ENCODE data around the gene GAS2. TPM values are rescaled to one million over a fixed set of nuclear protein-coding genes. Genes with fewer than 3 reads are reported as not detected.

The GAS2 gene
- total and polyA plus RNA-seq, 9 of the 15 experiments (the other 6 are each of a cell fraction or from before 2014, with no cell fraction given), result 0.77 to 1.9 (median 1.1) TPM

GRCh38 chr11:22699388-22699787 lies 33.0 kb downstream of the GAS2 start:
- Histone ChIP-seq H4K20me1 (replicated peaks; ENCODE audit: control insufficient read depth, insufficient read depth, low read length) (no peaks in the 10 kb centered on the region), H3K9me3 (replicated peaks; ENCODE audit: control insufficient read depth, insufficient read depth, low read depth, low read length) (no peaks in the 10 kb centered on the region), H3K79me2 (ENCODE audit: control insufficient read depth, insufficient read depth, low read length) (no peaks in the 10 kb centered on the region), H3K4me3 (no peak overlapping the region), H3K9me1 (ENCODE audit: control insufficient read depth, insufficient read depth, low read length) (no peaks in the 10 kb centered on the region), H3K27ac (ENCODE audit: extremely low read depth, low read depth, low read length) (no peak overlapping the region), H3K4me2 (ENCODE audit: insufficient read depth, low read length) (no peak overlapping the region), H3K36me3 (ENCODE audit: control insufficient read depth, insufficient read depth, low read length) (no peaks in the 10 kb centered on the region), H2AFZ (ENCODE audit: low read depth, low read length) (no peak overlapping the region), H3K9ac (ENCODE audit: insufficient read depth in 1 of 2, low read depth in 2 of 2, low read length in 2 of 2) (no peak overlapping the region), H3K4me1 (replicated peaks in 1 of 2; ENCODE audit: control insufficient read depth in 2 of 2, insufficient read depth in 2 of 2, low read length in 2 of 2) (no peaks in the 10 kb centered on the region), H3K27me3 (ENCODE audit: control insufficient read depth in 2 of 2, insufficient read depth in 2 of 2, low read length in 2 of 2) (no peaks in the 10 kb centered on the region)
- TF ChIP-seq FOXK2 (conservative IDR thresholded peaks at IDR 0.05 in 1 of 2, IDR thresholded peaks at IDR 0.05 in 1 of 2; ENCODE audit: low read depth in 2 of 2), result no peak
- TF ChIP-seq, protein P1, sequence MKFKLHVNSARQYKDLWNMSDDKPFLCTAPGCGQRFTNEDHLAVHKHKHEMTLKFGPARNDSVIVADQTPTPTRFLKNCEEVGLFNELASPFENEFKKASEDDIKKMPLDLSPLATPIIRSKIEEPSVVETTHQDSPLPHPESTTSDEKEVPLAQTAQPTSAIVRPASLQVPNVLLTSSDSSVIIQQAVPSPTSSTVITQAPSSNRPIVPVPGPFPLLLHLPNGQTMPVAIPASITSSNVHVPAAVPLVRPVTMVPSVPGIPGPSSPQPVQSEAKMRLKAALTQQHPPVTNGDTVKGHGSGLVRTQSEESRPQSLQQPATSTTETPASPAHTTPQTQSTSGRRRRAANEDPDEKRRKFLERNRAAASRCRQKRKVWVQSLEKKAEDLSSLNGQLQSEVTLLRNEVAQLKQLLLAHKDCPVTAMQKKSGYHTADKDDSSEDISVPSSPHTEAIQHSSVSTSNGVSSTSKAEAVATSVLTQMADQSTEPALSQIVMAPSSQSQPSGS (CRISPR knock-in tag; IDR thresholded peaks at IDR 0.05), result no peak
- no peak for TF ChIP-seq CCNT2 (IDR thresholded peaks at IDR 0.05; ENCODE audit: borderline replicate concordance, extremely low read depth, insufficient read length, low read depth, low read length)
- TF ChIP-seq, protein P2, sequence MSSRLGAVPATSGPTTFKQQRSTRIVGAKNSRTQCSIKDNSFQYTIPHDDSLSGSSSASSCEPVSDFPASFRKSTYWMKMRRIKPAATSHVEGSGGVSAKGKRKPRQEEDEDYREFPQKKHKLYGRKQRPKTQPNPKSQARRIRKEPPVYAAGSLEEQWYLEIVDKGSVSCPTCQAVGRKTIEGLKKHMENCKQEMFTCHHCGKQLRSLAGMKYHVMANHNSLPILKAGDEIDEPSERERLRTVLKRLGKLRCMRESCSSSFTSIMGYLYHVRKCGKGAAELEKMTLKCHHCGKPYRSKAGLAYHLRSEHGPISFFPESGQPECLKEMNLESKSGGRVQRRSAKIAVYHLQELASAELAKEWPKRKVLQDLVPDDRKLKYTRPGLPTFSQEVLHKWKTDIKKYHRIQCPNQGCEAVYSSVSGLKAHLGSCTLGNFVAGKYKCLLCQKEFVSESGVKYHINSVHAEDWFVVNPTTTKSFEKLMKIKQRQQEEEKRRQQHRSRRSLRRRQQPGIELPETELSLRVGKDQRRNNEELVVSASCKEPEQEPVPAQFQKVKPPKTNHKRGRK (tag; IDR thresholded peaks at IDR 0.05), result no peak
- TF ChIP-seq SREBF2 (CRISPR knock-in tag; IDR thresholded peaks at IDR 0.05), result no peak
- no peak for TF ChIP-seq GABPA (tag; conservative IDR thresholded peaks at IDR 0.05; ENCODE audit: low read depth)
- TF ChIP-seq, protein P3, sequence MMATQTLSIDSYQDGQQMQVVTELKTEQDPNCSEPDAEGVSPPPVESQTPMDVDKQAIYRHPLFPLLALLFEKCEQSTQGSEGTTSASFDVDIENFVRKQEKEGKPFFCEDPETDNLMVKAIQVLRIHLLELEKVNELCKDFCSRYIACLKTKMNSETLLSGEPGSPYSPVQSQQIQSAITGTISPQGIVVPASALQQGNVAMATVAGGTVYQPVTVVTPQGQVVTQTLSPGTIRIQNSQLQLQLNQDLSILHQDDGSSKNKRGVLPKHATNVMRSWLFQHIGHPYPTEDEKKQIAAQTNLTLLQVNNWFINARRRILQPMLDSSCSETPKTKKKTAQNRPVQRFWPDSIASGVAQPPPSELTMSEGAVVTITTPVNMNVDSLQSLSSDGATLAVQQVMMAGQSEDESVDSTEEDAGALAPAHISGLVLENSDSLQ (IDR thresholded peaks at IDR 0.05), result no peak
- TF ChIP-seq DDX20 (tag; IDR thresholded peaks at IDR 0.05; ENCODE audit: low read depth), result no peak
- no peak for TF ChIP-seq SREBF1 (IDR thresholded peaks at IDR 0.05; ENCODE audit: borderline replicate concordance, low read depth, low read length)
- TF ChIP-seq, protein P4, sequence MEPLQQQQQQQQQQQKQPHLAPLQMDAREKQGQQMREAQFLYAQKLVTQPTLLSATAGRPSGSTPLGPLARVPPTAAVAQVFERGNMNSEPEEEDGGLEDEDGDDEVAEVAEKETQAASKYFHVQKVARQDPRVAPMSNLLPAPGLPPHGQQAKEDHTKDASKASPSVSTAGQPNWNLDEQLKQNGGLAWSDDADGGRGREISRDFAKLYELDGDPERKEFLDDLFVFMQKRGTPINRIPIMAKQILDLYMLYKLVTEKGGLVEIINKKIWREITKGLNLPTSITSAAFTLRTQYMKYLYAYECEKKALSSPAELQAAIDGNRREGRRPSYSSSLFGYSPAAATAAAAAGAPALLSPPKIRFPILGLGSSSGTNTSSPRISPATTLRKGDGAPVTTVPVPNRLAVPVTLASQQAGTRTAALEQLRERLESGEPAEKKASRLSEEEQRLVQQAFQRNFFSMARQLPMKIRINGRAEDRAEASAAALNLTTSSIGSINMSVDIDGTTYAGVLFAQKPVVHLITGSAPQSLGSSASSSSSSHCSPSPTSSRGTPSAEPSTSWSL (CRISPR knock-in tag; IDR thresholded peaks at IDR 0.05; ENCODE audit: borderline replicate concordance), result no peak
- no peak for TF ChIP-seq ZNF133 (CRISPR knock-in tag; IDR thresholded peaks at IDR 0.05)
- no peak for TF ChIP-seq ZSCAN29 (IDR thresholded peaks at IDR 0.05)
- TF ChIP-seq, protein P5, sequence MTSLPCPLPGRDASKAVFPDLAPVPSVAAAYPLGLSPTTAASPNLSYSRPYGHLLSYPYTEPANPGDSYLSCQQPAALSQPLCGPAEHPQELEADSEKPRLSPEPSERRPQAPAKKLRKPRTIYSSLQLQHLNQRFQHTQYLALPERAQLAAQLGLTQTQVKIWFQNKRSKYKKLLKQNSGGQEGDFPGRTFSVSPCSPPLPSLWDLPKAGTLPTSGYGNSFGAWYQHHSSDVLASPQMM (CRISPR knock-in tag; IDR thresholded peaks at IDR 0.05), result no peak
- WGBS (ENCODE audit: insufficient coverage, low coverage, missing lambda C conversion rate), result 0% methylated on average over 1 of the region's 1 CpG
- ChIA-PET POLR2A (no interaction called here), CTCF (ENCODE audit: low intra/inter-chr PET ratio) (interaction anchor here (0.6 kb wide), 1 partner anchor 27 kb away, joined by 4 read pairs; no protein-coding TSS in a partner anchor)
- intact Hi-C loops (cut with micrococcal nuclease), result no loop called here
- no TSS peak for BruUV-seq (replicated peaks)
- in situ Hi-C loops (cut with MboI), result no loop called here
- ATAC-seq, result no peak
- DNase-seq (ENCODE audit: extremely low read depth in 1 of 4, low spot score in 3 of 4), result no peak
- FAIRE-seq, result no peak

All from K562 (cell line).